ENCODE data around the gene DOCK2.

DNA sequence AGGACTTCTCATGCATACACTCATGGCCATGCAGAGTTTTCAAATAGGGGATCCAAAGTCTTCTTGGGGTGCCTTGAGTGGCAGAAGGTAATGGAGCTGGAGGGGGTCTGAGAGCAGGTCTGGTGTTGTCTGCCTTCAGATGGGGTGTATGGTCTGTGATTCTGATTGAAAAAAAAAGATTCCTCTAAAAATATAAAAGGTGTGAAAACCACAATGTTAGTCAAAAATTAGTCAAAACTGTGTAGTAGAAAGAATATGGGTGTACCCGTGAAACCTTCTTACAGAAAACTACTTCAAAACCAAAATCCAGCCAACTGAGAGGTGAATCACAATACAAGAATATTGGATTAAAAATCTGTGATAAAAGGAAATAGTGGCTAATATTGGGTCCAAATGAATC, 20.1 kb downstream of the DOCK2 start:
- TF ChIP-seq, protein P1, sequence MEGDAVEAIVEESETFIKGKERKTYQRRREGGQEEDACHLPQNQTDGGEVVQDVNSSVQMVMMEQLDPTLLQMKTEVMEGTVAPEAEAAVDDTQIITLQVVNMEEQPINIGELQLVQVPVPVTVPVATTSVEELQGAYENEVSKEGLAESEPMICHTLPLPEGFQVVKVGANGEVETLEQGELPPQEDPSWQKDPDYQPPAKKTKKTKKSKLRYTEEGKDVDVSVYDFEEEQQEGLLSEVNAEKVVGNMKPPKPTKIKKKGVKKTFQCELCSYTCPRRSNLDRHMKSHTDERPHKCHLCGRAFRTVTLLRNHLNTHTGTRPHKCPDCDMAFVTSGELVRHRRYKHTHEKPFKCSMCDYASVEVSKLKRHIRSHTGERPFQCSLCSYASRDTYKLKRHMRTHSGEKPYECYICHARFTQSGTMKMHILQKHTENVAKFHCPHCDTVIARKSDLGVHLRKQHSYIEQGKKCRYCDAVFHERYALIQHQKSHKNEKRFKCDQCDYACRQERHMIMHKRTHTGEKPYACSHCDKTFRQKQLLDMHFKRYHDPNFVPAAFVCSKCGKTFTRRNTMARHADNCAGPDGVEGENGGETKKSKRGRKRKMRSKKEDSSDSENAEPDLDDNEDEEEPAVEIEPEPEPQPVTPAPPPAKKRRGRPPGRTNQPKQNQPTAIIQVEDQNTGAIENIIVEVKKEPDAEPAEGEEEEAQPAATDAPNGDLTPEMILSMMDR (conservative IDR thresholded peaks at IDR 0.05): no peak
- no peak for TF ChIP-seq ZFX (IDR thresholded peaks at IDR 0.05)
